Skeletal muscle tissue (tissue), 4 donors: Measurements from ENCODE around the gene NTNG2. TPM values are rescaled to one million over a fixed set of nuclear protein-coding genes. Genes with fewer than 3 reads are reported as not detected.
A peak's percentile ranks its signal among the peaks of the same experiment; 100 is the strongest.

ENCODE experiments used
- H3K27ac ChIP-seq: one replicate; pipeline ENCODE4 v1.7.0; 2013; ENCODE audit warnings: mild to moderate bottlenecking, low read depth, low read length, inconsistent platforms
- H3K27me3 ChIP-seq, 3 donors: one replicate each; pipeline ENCODE4 v1.7.0; 2013; ENCODE audit warnings: low read length in 3 of 3; ENCODE audit not compliant: control insufficient read depth in 3 of 3, insufficient read depth in 3 of 3
- H3K36me3 ChIP-seq, 3 donors: one replicate each; pipeline ENCODE4 v1.7.0; 2013; ENCODE audit warnings: low read length in 3 of 3; ENCODE audit not compliant: control insufficient read depth in 3 of 3, insufficient read depth in 3 of 3
- H3K4me1 ChIP-seq, 3 donors: one replicate each; pipeline ENCODE4 v1.7.0; 2013; ENCODE audit warnings: low read length in 3 of 3, mild to moderate bottlenecking in 3 of 3; ENCODE audit not compliant: control insufficient read depth in 3 of 3, insufficient read depth in 3 of 3
- H3K4me3 ChIP-seq, 3 donors: one replicate each; pipeline ENCODE4 v1.7.0; 2013; ENCODE audit warnings: low read length in 3 of 3
- H3K9ac ChIP-seq, 3 donors: one replicate each; pipeline ENCODE4 v1.7.0; 2013; ENCODE audit warnings: low read length in 3 of 3, mild to moderate bottlenecking in 3 of 3, moderate library complexity in 2 of 3, low read depth in 1 of 3
- H3K9me3 ChIP-seq, 3 donors: one replicate each; pipeline ENCODE4 v1.7.0; 2013; ENCODE audit warnings: low read length in 3 of 3; ENCODE audit not compliant: control insufficient read depth in 3 of 3
- total RNA-seq: library from RNA; depleted of rRNA; stranded (reverse); fragments of >200 nt; gene quantifications from one replicate; pipeline ENCODE4 v1.2.3, GENCODE V29; 2014
- donor health status: Osteomylitis.

The NTNG2 gene
- total RNA-seq, 1 donor from 2014 or later: under 0.01 TPM

GRCh38 chr9:132207839-132208615 lies 46.2 kb downstream of the NTNG2 start:
- peaks cover 1 to 8% (median 7%) of the 10 kb centered on the region in 3 donors for H3K27me3 ChIP-seq
- H3K4me3 ChIP-seq: no peak overlapping the region
- H3K4me1 ChIP-seq: peaks cover 0 to 4% (median 2%) of the 10 kb centered on the region in 3 donors
- H3K36me3 ChIP-seq: no peaks in the 10 kb centered on the region
- no peak overlapping the region for H3K27ac ChIP-seq
- no peaks in the 10 kb centered on the region for H3K9me3 ChIP-seq
- H3K9ac ChIP-seq: no peak overlapping the region

- Histone ChIP-seq H3K4me3 (no peak overlapping the region), H3K27ac (no peak overlapping the region), H3K36me3 (no peaks in the 10 kb centered on the region), H3K9me3 (no peaks in the 10 kb centered on the region), H3K4me1 (peaks cover 7 to 14% (median 12%) of the 10 kb centered on the region in 3 donors), H3K9ac (no peak overlapping the region), H3K27me3 (no peaks in the 10 kb centered on the region)
Observed at GRCh38 chr9:132209228-132209627, 47.4 kb downstream of the NTNG2 start.

- no peaks in the 10 kb centered on the region for H3K36me3 ChIP-seq
- no peak overlapping the region for H3K9ac ChIP-seq
- H3K4me1 ChIP-seq: peaks cover 9 to 18% (median 18%) of the 10 kb centered on the region in 3 donors
Observed at GRCh38 chr9:132210472-132211145, 48.8 kb downstream of the NTNG2 start.

GRCh38 chr9:132211570-132211969 lies 49.7 kb downstream of the NTNG2 start:
- Histone ChIP-seq H3K9me3 (no peaks in the 10 kb centered on the region), H3K9ac (no peak overlapping the region), H3K4me1 (peaks cover 9 to 27% (median 25%) of the 10 kb centered on the region in 3 donors), H3K27me3 (no peaks in the 10 kb centered on the region), H3K27ac (no peak overlapping the region), H3K36me3 (no peaks in the 10 kb centered on the region), H3K4me3 (no peak overlapping the region)

More at GRCh38 chr9:132210472-132211145, 48.8 kb downstream of the NTNG2 start:
- H3K27me3 ChIP-seq: no peaks in the 10 kb centered on the region
- no peaks in the 10 kb centered on the region for H3K9me3 ChIP-seq
- H3K27ac ChIP-seq: no peak overlapping the region
- no peak overlapping the region for H3K4me3 ChIP-seq

- Histone ChIP-seq H3K27me3 (no peaks in the 10 kb centered on the region), H3K4me1 (peaks cover 9 to 40% (median 39%) of the 10 kb centered on the region in 3 donors), H3K9ac (peak overlapping the region in 2 of 3 donors; percentile 62 to 66), H3K4me3 (peak overlapping the region in 2 of 3 donors; percentile 7 to 8), H3K9me3 (no peaks in the 10 kb centered on the region), H3K27ac (peak overlapping the region; percentile 85), H3K36me3 (no peaks in the 10 kb centered on the region)
Observed at GRCh38 chr9:132214027-132214622, 52.3 kb downstream of the NTNG2 start.

GRCh38 chr9:132216861-132217619 lies 55.2 kb downstream of the NTNG2 start:
- Histone ChIP-seq H3K27me3 (peaks cover 0 to 8% (median 3%) of the 10 kb centered on the region in 3 donors), H3K4me3 (no peak overlapping the region), H3K36me3 (no peaks in the 10 kb centered on the region), H3K4me1 (peaks cover 9 to 40% (median 39%) of the 10 kb centered on the region in 3 donors), H3K9ac (peak overlapping the region in 1 of 3 donors; percentile 8), H3K9me3 (no peaks in the 10 kb centered on the region), H3K27ac (no peak overlapping the region)

GRCh38 chr9:132218208-132218607 lies 56.4 kb downstream of the NTNG2 start:
- Histone ChIP-seq H3K9me3 (no peaks in the 10 kb centered on the region), H3K4me3 (no peak overlapping the region), H3K9ac (no peak overlapping the region), H3K4me1 (peaks cover 9 to 37% (median 34%) of the 10 kb centered on the region in 3 donors), H3K36me3 (no peaks in the 10 kb centered on the region), H3K27ac (no peak overlapping the region), H3K27me3 (peaks cover 3 to 8% (median 5%) of the 10 kb centered on the region in 3 donors)

GRCh38 chr9:132221941-132222340 lies 60.1 kb downstream of the NTNG2 start:
- Histone ChIP-seq H3K9ac (no peak overlapping the region), H3K9me3 (no peaks in the 10 kb centered on the region), H3K4me3 (no peak overlapping the region), H3K27ac (no peak overlapping the region), H3K4me1 (peaks cover 0 to 10% (median 9%) of the 10 kb centered on the region in 3 donors), H3K27me3 (peaks cover 4 to 8% (median 5%) of the 10 kb centered on the region in 3 donors), H3K36me3 (no peaks in the 10 kb centered on the region)

GRCh38 chr9:132224645-132225044 lies 62.8 kb downstream of the NTNG2 start:
- no peak overlapping the region for H3K4me3 ChIP-seq
- H3K27me3 ChIP-seq: peaks cover 5 to 25% (median 14%) of the 10 kb centered on the region in 3 donors
- no peaks in the 10 kb centered on the region for H3K36me3 ChIP-seq
- no peak overlapping the region for H3K9ac ChIP-seq
- H3K4me1 ChIP-seq: no peaks in the 10 kb centered on the region
- H3K27ac ChIP-seq: no peak overlapping the region
- no peaks in the 10 kb centered on the region for H3K9me3 ChIP-seq
